ENCODE results near the gene DNAJC5G. TPM values are rescaled to one million over a fixed set of nuclear protein-coding genes. Genes with fewer than 3 reads are reported as not detected.

The DNAJC5G gene
- total RNA-seq, 1 experiment from 2014 or later, result 0.37 TPM

DNA sequence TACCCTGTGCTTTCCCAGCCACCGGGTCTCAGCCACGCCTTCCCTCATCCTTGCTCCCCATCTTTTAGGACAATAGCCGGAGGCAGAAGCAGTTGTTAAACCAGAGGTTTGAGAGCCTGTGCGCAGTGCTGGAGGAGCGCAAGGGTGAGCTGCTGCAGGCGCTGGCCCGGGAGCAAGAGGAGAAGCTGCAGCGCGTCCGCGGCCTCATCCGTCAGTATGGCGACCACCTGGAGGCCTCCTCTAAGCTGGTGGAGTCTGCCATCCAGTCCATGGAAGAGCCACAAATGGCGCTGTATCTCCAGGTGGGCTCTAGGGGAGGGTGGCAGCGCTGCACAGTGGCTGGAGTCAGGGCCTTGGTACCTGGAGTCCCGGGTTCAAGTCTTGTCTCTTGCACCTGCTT, 30.3 kb downstream of the DNAJC5G start:
- Histone ChIP-seq H2AFZ (ENCODE audit: low read length) (no peak overlapping the region), H3T11ph (ENCODE audit: low read length) (no peak overlapping the region), H3K27me3 (ENCODE audit: insufficient read depth, low read length) (peaks cover 21% of the 10 kb centered on the region), H3K14ac (ENCODE audit: insufficient read depth, low read length) (no peak overlapping the region), H4K8ac (replicated peaks; ENCODE audit: insufficient read length, low read depth, low read length) (no peak overlapping the region), H3K18ac (ENCODE audit: insufficient read length, low read depth, low read length) (no peak overlapping the region), H3K79me2 (ENCODE audit: insufficient read depth, low read length) (no peaks in the 10 kb centered on the region), H2BK20ac (ENCODE audit: low read depth, low read length, poor library complexity, severe bottlenecking) (no peak overlapping the region), H4K20me1 (ENCODE audit: control insufficient read depth, insufficient read depth, insufficient read length) (no peaks in the 10 kb centered on the region), H2BK15ac (ENCODE audit: low read depth, low read length) (no peak overlapping the region), H3K23ac (ENCODE audit: insufficient read length, low read depth, low read length) (no peak overlapping the region), H3K9ac (ENCODE audit: extremely low read depth, insufficient read length, low read length) (no peak overlapping the region), H3K4me2 (ENCODE audit: insufficient read depth, insufficient read length, low read length) (no peak overlapping the region), H4K5ac (ENCODE audit: insufficient read length, low read depth, low read length) (no peak overlapping the region), H3K56ac (ENCODE audit: insufficient read length, low read depth, low read length) (no peak overlapping the region), H2BK12ac (ENCODE audit: insufficient read length, low read depth, low read length) (no peak overlapping the region), H3K79me1 (ENCODE audit: insufficient read depth, low read depth, low read length, poor library complexity, severe bottlenecking) (no peaks in the 10 kb centered on the region), H2AK5ac (ENCODE audit: insufficient read length, low read length) (no peak overlapping the region), H3K9me3 (ENCODE audit: control insufficient read depth, low read depth, low read length) (no peaks in the 10 kb centered on the region), H3K4ac (ENCODE audit: low read depth, low read length) (no peak overlapping the region), H3K4me1 (ENCODE audit: insufficient read depth, low read length) (no peaks in the 10 kb centered on the region), H2BK5ac (ENCODE audit: insufficient read length, low read length) (no peak overlapping the region), H2BK120ac (ENCODE audit: low read depth, low read length, poor library complexity, severe bottlenecking) (no peak overlapping the region), H3K27ac (ENCODE audit: insufficient read length, low read depth, low read length) (no peak overlapping the region), H3K23me2 (ENCODE audit: insufficient read length, low read depth, low read length, poor library complexity, severe bottlenecking) (peaks cover 9% of the 10 kb centered on the region), H4K91ac (ENCODE audit: insufficient read length, low read depth, low read length) (no peak overlapping the region)
- WGBS (ENCODE audit: extremely low coverage, insufficient read length, low lambda C conversion rate), result no CpG with 5 or more reads among the region's 16 CpGs
- Mint-ChIP-seq H3K27me3 (ENCODE audit: low read depth) (peaks cover 52% of the 10 kb centered on the region), H3K9me3 (no peaks in the 10 kb centered on the region), H3K4me1 (peaks cover 5 to 9% of the 10 kb centered on the region in 2 experiments), H3K27ac (no peak overlapping the region), H3K36me3 (ENCODE audit: insufficient read depth in 1 of 3, low read depth in 3 of 3) (peaks cover 7 to 9% (median 9%) of the 10 kb centered on the region in 3 experiments; a peak in 6 of 7 replicates), H3K4me3 (no peak overlapping the region)
- no peak for DNase-seq
- TF ChIP-seq, protein P1, sequence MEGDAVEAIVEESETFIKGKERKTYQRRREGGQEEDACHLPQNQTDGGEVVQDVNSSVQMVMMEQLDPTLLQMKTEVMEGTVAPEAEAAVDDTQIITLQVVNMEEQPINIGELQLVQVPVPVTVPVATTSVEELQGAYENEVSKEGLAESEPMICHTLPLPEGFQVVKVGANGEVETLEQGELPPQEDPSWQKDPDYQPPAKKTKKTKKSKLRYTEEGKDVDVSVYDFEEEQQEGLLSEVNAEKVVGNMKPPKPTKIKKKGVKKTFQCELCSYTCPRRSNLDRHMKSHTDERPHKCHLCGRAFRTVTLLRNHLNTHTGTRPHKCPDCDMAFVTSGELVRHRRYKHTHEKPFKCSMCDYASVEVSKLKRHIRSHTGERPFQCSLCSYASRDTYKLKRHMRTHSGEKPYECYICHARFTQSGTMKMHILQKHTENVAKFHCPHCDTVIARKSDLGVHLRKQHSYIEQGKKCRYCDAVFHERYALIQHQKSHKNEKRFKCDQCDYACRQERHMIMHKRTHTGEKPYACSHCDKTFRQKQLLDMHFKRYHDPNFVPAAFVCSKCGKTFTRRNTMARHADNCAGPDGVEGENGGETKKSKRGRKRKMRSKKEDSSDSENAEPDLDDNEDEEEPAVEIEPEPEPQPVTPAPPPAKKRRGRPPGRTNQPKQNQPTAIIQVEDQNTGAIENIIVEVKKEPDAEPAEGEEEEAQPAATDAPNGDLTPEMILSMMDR (conservative IDR thresholded peaks at IDR 0.05), result no peak
